PC-3 (cell line): Measurements from ENCODE around the gene SPATC1L. TPM values are rescaled to one million over a fixed set of nuclear protein-coding genes. Genes with fewer than 3 reads are reported as not detected.

Experiments
- ATAC-seq: fragments of 200-7000 bp; cut with Tn5 transposase; 2 replicates; pipeline ENCODE4 v1.9.1; 2020; ENCODE audit warnings: mild to moderate bottlenecking, moderate library complexity
- BruUV-seq: library from RNA; stranded (reverse); fragments of 400-500 nt; replicated peaks from 2 replicates; lab custom pipeline; 2021; lab: Mats Ljungman, UMichigan
- CTCF ChIA-PET: fragments of 300-600 bp; sonication (Branson Sonifier 250); formaldehyde crosslinking; loops from one replicate; lab custom pipeline; 2022; ENCODE audit warnings: antibody characterized with exemption; lab: Charles Lee
- POLR2A ChIA-PET: fragments of 300-600 bp; sonication (Branson Sonifier 250); formaldehyde crosslinking; loops from one replicate; lab custom pipeline; 2022; ENCODE audit warnings: antibody characterized with exemption; ENCODE audit not compliant: unreplicated experiment; lab: Charles Lee
- DNase-seq: peaks from one replicate; pipeline ENCODE4 v3.0.0-alpha.2; 2015
- H2AFZ ChIP-seq: fragments of 300-600 bp; sonication (generic); 2 replicates; pipeline ENCODE4 v1.6.0; 2016; ENCODE audit warnings: antibody characterized with exemption, low read length
- H3F3A ChIP-seq: fragments of 300-600 bp; sonication (generic); one replicate; pipeline ENCODE4 v1.6.0; 2017; ENCODE audit warnings: antibody characterized with exemption, low read length, control low read depth, mild to moderate bottlenecking; ENCODE audit not compliant: unreplicated experiment
- H3K27ac ChIP-seq: fragments of 300-600 bp; sonication (generic); 2 replicates; pipeline ENCODE4 v1.5.1; 2016; ENCODE audit warnings: mild to moderate bottlenecking, low read length
- H3K27me3 ChIP-seq: fragments of 300-600 bp; sonication (generic); 2 replicates; pipeline ENCODE4 v1.6.1; 2016; ENCODE audit warnings: low read length, mixed read lengths
- H3K36me3 ChIP-seq: fragments of 300-600 bp; sonication (generic); 2 replicates; pipeline ENCODE4 v1.6.1; 2016; ENCODE audit warnings: low read depth, mixed run types, low read length, mixed read lengths
- H3K4me1 ChIP-seq: fragments of 300-600 bp; sonication (generic); 2 replicates; pipeline ENCODE4 v1.5.1; 2016; ENCODE audit warnings: low read length; ENCODE audit not compliant: insufficient read depth
- H3K4me2 ChIP-seq: fragments of 300-600 bp; sonication (generic); 2 replicates; pipeline ENCODE4 v1.6.0; 2016; ENCODE audit warnings: low read length
- H3K4me3 ChIP-seq: fragments of 300-600 bp; sonication (generic); 2 replicates; pipeline ENCODE4 v1.5.1; 2016; ENCODE audit warnings: mild to moderate bottlenecking, low read length, mixed read lengths
- H3K79me2 ChIP-seq: fragments of 300-600 bp; sonication (generic); 2 replicates; pipeline ENCODE4 v1.6.1; 2017; ENCODE audit warnings: low read length, mixed read lengths
- H3K9ac ChIP-seq: fragments of 300-600 bp; sonication (generic); 2 replicates; pipeline ENCODE4 v1.6.0; 2016; ENCODE audit warnings: mild to moderate bottlenecking, low read length
- H3K9me2 ChIP-seq: fragments of 300-600 bp; sonication (generic); replicated peaks from 2 replicates; pipeline ENCODE4 v1.6.1; 2016; ENCODE audit warnings: mixed run types, low read length, mixed read lengths
- H3K9me3 ChIP-seq: fragments of 300-600 bp; sonication (generic); 2 replicates; pipeline ENCODE4 v1.6.1; 2016; ENCODE audit warnings: low read length, mixed read lengths
- H4K20me1 ChIP-seq: fragments of 300-600 bp; sonication (generic); 2 replicates; pipeline ENCODE4 v1.6.1; 2016; ENCODE audit warnings: low read length, mixed read lengths
- EZH2 ChIP-seq: fragments of 300-600 bp; sonication (generic); IDR thresholded peaks from one replicate; pipeline ENCODE4 v1.6.1; 2017; ENCODE audit warnings: antibody characterized with exemption, mild to moderate bottlenecking, low read length; ENCODE audit not compliant: unreplicated experiment
- EZH2phosphoT487 ChIP-seq: fragments of 300-600 bp; sonication (generic); IDR thresholded peaks from 2 replicates; pipeline ENCODE4 v1.6.1; 2018; ENCODE audit warnings: mild to moderate bottlenecking, antibody characterized with exemption, low read length, borderline replicate concordance
- intact Hi-C: fragments of 100-400 bp; cut with micrococcal nuclease; formaldehyde crosslinking; loops from 2 replicates; pipeline ENCODE4 v1.9.0; 2023
- total RNA-seq: library from RNA; depleted of rRNA; stranded (reverse); fragments of >200 nt; gene quantifications from 2 replicates; pipeline ENCODE4 v1.2.3, GENCODE V29; 2014
- TF ChIP-seq, protein P1 (sequence below): fragments of 300-600 bp; sonication (generic); conservative IDR thresholded peaks from 2 replicates; pipeline ENCODE4 v1.5.1; 2017; ENCODE audit warnings: antibody characterized with exemption, low read depth, mild to moderate bottlenecking, low read length

The SPATC1L gene
- total RNA-seq, 1 experiment from 2014 or later = 41.7 TPM

DNA sequence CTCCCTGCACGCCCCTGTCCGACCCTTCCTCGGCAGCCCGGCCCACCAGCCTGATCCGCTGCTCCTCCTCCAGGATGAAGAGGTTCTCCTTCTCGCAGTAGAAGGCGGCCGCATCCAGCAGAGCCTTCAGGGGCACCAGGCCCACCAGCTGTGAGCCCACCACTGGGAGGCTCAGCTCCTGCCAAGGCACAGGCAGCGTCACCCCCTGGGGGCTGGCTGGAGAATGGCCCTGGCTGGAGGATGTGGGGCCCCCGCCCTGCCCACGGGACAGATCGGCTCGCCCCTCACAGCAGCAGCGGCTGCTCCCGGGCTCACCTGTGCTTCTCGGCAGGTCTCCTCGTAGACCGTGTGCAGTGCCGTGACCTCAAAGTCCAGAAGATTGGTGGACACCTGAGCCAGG, 34.2 kb downstream of the SPATC1L start:
- Histone ChIP-seq H3K4me3 (no peak overlapping the region), H3K4me2 (no peak overlapping the region), H3K4me1 (0 out of 2 replicates have a peak, but pooled peaks cover 4% of the 10 kb centered on the region), H3K9me2 (no peaks in the 10 kb centered on the region), H4K20me1 (no peaks in the 10 kb centered on the region), H3K9ac (no peak overlapping the region), H3F3A (peaks cover 7% of the 10 kb centered on the region), H3K27ac (no peak overlapping the region), H3K36me3 (no peaks in the 10 kb centered on the region), H2AFZ (no peak overlapping the region), H3K9me3 (no peaks in the 10 kb centered on the region), H3K27me3 (no peaks in the 10 kb centered on the region), H3K79me2 (no peaks in the 10 kb centered on the region)
- intact Hi-C loops = no loop called here
- no TSS peak for BruUV-seq
- TF ChIP-seq, protein P1, sequence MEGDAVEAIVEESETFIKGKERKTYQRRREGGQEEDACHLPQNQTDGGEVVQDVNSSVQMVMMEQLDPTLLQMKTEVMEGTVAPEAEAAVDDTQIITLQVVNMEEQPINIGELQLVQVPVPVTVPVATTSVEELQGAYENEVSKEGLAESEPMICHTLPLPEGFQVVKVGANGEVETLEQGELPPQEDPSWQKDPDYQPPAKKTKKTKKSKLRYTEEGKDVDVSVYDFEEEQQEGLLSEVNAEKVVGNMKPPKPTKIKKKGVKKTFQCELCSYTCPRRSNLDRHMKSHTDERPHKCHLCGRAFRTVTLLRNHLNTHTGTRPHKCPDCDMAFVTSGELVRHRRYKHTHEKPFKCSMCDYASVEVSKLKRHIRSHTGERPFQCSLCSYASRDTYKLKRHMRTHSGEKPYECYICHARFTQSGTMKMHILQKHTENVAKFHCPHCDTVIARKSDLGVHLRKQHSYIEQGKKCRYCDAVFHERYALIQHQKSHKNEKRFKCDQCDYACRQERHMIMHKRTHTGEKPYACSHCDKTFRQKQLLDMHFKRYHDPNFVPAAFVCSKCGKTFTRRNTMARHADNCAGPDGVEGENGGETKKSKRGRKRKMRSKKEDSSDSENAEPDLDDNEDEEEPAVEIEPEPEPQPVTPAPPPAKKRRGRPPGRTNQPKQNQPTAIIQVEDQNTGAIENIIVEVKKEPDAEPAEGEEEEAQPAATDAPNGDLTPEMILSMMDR = no peak
- no peak for DNase-seq
- ChIA-PET CTCF (no interaction called here), POLR2A (no interaction called here)
- no peak for ATAC-seq

DNA sequence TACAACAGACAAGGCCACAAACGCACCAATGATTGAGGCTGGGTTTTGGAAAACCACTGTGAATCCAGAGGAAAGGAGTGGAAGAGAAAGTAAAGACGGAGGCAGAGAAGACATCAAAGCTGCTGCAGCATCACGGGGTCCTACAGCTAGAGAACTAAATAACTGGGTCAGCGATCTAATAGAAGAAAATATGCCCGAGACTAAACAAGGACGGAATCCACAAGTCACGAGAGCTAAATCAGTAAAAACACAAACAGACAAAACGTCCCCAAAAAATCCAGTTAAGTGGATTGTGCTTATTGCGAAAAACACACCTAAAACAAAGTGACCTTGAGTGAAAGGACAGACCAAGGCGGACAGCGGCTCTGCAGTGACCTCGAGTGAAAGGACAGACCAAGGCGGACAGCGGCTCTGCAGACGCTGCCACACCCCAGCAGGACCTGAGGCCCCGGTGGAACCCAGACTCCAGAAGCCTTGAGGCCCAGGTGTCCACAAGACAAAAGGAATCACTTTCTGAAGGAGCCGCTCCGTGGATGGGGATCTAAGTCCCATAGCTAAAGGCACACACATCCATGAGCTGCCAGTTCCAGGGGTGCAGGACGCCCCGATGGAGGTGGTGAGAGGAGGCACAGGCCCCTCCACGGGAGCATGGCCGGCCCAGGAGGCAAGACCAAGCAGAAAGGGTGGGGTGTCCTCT, 34.9 kb downstream of the SPATC1L start:
- no peak overlapping the region for H3K4me3 ChIP-seq
- H3K4me1 ChIP-seq = 0 out of 2 replicates have a peak, but pooled peaks cover 4% of the 10 kb centered on the region
- no peaks in the 10 kb centered on the region for H4K20me1 ChIP-seq
- no peaks in the 10 kb centered on the region for H3K79me2 ChIP-seq
- H3K9me3 ChIP-seq = no peaks in the 10 kb centered on the region
- CTCF ChIA-PET = no interaction called here
- intact Hi-C loops = loop anchor here (5.0 kb wide), 1 partner anchor 138 kb away; the partner anchor contains the start of genes MCM3AP and YBEY
- no peaks in the 10 kb centered on the region for H3K9me2 ChIP-seq
- POLR2A ChIA-PET = no interaction called here
- H2AFZ ChIP-seq = no peak overlapping the region
- H3F3A ChIP-seq = peaks cover 7% of the 10 kb centered on the region
- no peak overlapping the region for H3K27ac ChIP-seq
- no peak for TF ChIP-seq EZH2
- TF ChIP-seq EZH2phosphoT487 = no peak
- TF ChIP-seq, protein P1 = no peak
- no peak overlapping the region for H3K4me2 ChIP-seq
- no peak for ATAC-seq
- no peaks in the 10 kb centered on the region for H3K36me3 ChIP-seq
- H3K27me3 ChIP-seq = no peaks in the 10 kb centered on the region
- H3K9ac ChIP-seq = no peak overlapping the region
- DNase-seq = no peak
- no TSS peak for BruUV-seq

DNA sequence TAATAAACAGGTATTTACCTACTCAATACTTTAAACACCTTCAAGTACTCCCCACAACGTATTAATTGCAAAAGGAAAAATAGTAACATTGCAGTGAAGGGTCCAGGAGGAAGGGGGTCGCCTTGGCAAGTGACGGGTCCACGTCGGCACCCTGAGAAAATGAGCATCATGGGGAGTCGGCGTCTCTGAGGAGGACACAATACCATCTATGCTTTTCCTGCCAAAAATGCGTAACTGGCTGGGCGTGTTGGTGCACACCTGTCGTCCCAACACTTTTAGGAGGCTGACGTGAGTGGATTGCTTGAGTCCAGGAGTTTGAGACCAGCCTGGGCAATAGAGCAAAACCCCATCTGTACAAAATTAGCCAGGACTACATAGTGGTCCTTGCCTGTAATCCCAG, 36.2 kb downstream of the SPATC1L start:
- ATAC-seq (no peak), DNase-seq (no peak)
- Histone ChIP-seq H4K20me1 (no peaks in the 10 kb centered on the region), H3K27me3 (no peaks in the 10 kb centered on the region), H3K4me2 (no peak overlapping the region), H3K79me2 (no peaks in the 10 kb centered on the region), H3K36me3 (no peaks in the 10 kb centered on the region), H3K4me1 (peaks cover 5% of the 10 kb centered on the region; the same call in 1 of the 2 replicates), H3K9me3 (no peaks in the 10 kb centered on the region), H2AFZ (no peak overlapping the region), H3K9me2 (no peaks in the 10 kb centered on the region), H3K4me3 (no peak overlapping the region), H3K9ac (no peak overlapping the region), H3F3A (peaks cover 7% of the 10 kb centered on the region), H3K27ac (no peak overlapping the region)
- CTCF ChIA-PET = no interaction called here
- intact Hi-C loops = loop anchor here (5.0 kb wide), 1 partner anchor 139 kb away; the partner anchor contains the start of genes MCM3AP and YBEY
- POLR2A ChIA-PET = no interaction called here
- TF ChIP-seq EZH2 (no peak), EZH2phosphoT487 (no peak)
- TF ChIP-seq, protein P1 = no peak
- no TSS peak for BruUV-seq
